Measurements from ENCODE around the gene APOL6.

GRCh38 chr22:35697142-35697541, 48.9 kb downstream of the APOL6 start:
- no peak for TF ChIP-seq CTCF (IDR thresholded peaks at IDR 0.05)
- no peak for TF ChIP-seq POLR2A (IDR thresholded peaks at IDR 0.05)

Data from body of pancreas (tissue), 4 donors.